Activated naive CD8-positive, alpha-beta T cell treated with anti-CD3 and anti-CD28 coated beads, Interleukin-2, amount 50 U/mL, for 24 hours (primary cell): Measurements from ENCODE around the gene TCEAL5.
"Not testable (repeated sequence)": the region's sequence is repeated elsewhere in the genome, so short reads cannot be mapped to it uniquely, and the experiment has no call there.

Experiments
- ATAC-seq: fragments of 150-1000 bp; cut with Tn5 transposase; one replicate; pipeline ENCODE4 v1.10.0; 2021
- DNase-seq: peaks from one replicate; pipeline ENCODE4 v3.0.0; 2021
- H3K27ac Mint-ChIP-seq: one replicate; pipeline ENCODE4 v1.8.0; 2021; ENCODE audit warnings: mild to moderate bottlenecking, mixed read lengths
- H3K27me3 Mint-ChIP-seq: one replicate; pipeline ENCODE4 v1.8.0; 2021; ENCODE audit warnings: mixed read lengths
- H3K36me3 Mint-ChIP-seq: one replicate; pipeline ENCODE4 v1.8.0; 2021; ENCODE audit warnings: low read depth, mixed read lengths
- H3K4me1 Mint-ChIP-seq: one replicate; pipeline ENCODE4 v1.8.0; 2021; ENCODE audit warnings: mixed read lengths
- H3K4me3 Mint-ChIP-seq: one replicate; pipeline ENCODE4 v1.8.0; 2021; ENCODE audit warnings: mild to moderate bottlenecking, moderate library complexity, mixed read lengths
- H3K9me3 Mint-ChIP-seq: one replicate; pipeline ENCODE4 v1.8.0; 2021; ENCODE audit warnings: mixed read lengths

Gene TCEAL5

GRCh38 chrX:103253608-103254007 lies 22.9 kb downstream of the TCEAL5 start:
- no peaks in the 10 kb centered on the region for H3K9me3 Mint-ChIP-seq
- DNase-seq (no peak), ATAC-seq (no peak)
- no peaks in the 10 kb centered on the region for H3K27me3 Mint-ChIP-seq
- H3K4me1 Mint-ChIP-seq: peaks cover 17% of the 10 kb centered on the region
- peaks cover 9% of the 10 kb centered on the region for H3K36me3 Mint-ChIP-seq
- peak overlapping the region; percentile 95 for H3K4me3 Mint-ChIP-seq
- peak overlapping the region; percentile 93 for H3K27ac Mint-ChIP-seq

- Mint-ChIP-seq H3K27ac (no peak overlapping the region), H3K36me3 (peaks cover 9% of the 10 kb centered on the region), H3K27me3 (no peaks in the 10 kb centered on the region), H3K4me3 (no peak overlapping the region), H3K9me3 (no peaks in the 10 kb centered on the region), H3K4me1 (peaks cover 17% of the 10 kb centered on the region)
- ATAC-seq (no peak), DNase-seq (no peak)
Measured at GRCh38 chrX:103250977-103251376, 25.6 kb downstream of the TCEAL5 start.

- no peaks in the 10 kb centered on the region for H3K27me3 Mint-ChIP-seq
- no peaks in the 10 kb centered on the region for H3K9me3 Mint-ChIP-seq
- ATAC-seq (no peak), DNase-seq (no peak)
- peaks cover 9% of the 10 kb centered on the region for H3K36me3 Mint-ChIP-seq
- H3K4me1 Mint-ChIP-seq: peaks cover 11% of the 10 kb centered on the region
- H3K27ac Mint-ChIP-seq: no peak overlapping the region
- no peak overlapping the region for H3K4me3 Mint-ChIP-seq
Measured at GRCh38 chrX:103249805-103250204, 26.7 kb downstream of the TCEAL5 start.

DNA sequence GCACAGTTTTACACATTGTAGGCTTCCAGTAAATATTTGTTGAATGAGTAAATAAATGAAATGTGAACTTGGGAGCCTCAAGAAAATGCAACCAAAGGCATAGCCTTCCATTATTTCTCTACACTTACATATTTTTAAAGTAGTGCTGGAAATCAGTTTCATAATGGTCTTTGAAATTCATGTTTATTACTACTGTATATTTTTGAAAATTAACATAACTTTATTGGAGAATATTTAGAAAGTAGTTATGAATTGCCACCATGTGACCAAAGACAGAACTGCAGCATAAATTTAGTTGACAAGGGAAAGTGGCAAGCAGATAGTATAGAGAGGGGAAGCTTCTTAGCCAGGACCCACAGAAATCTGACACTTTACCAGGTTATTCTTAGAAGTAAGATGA lies 28.0 kb downstream of the TCEAL5 start:
- Mint-ChIP-seq H3K27me3 (no peaks in the 10 kb centered on the region), H3K4me3 (no peak overlapping the region), H3K36me3 (peaks cover 6% of the 10 kb centered on the region), H3K4me1 (peaks cover 6% of the 10 kb centered on the region), H3K9me3 (no peaks in the 10 kb centered on the region), H3K27ac (no peak overlapping the region)
- no peak for DNase-seq
- ATAC-seq: no peak

DNA sequence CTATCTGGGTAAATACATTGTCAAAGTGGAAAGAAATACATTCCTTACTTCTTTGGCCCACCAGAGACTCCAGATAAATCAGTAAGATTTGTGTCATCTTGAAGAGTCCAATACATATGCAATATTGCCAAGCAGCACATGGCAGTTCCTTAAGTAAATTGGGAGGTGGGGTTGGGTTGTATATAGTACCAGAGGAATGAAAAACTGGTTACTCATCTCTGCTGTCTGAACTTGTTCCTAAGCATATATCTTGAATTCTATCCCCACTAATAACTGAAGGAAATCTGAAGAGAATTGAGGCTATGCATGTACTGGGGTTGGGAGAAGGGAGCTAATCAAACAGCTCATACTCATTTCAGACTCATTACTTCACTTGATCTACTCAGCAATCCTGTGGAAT lies 36.4 kb downstream of the TCEAL5 start:
- Mint-ChIP-seq H3K27me3 (no peaks in the 10 kb centered on the region), H3K9me3 (no peaks in the 10 kb centered on the region), H3K4me3 (no peak overlapping the region), H3K36me3 (no peaks in the 10 kb centered on the region), H3K27ac (no peak overlapping the region), H3K4me1 (no peaks in the 10 kb centered on the region)
- DNase-seq (no peak), ATAC-seq (no peak)

- Mint-ChIP-seq H3K27ac (no peak overlapping the region), H3K9me3 (no peaks in the 10 kb centered on the region), H3K4me3 (no peak overlapping the region), H3K27me3 (no peaks in the 10 kb centered on the region), H3K36me3 (no peaks in the 10 kb centered on the region), H3K4me1 (no peaks in the 10 kb centered on the region)
- DNase-seq: no peak
- ATAC-seq: no peak
Measured at GRCh38 chrX:103236296-103236695, 40.3 kb downstream of the TCEAL5 start.

- H3K4me1 Mint-ChIP-seq, ATAC-seq, H3K27me3 Mint-ChIP-seq, DNase-seq, H3K4me3 Mint-ChIP-seq, H3K27ac Mint-ChIP-seq, H3K9me3 Mint-ChIP-seq, H3K36me3 Mint-ChIP-seq: not testable (repeated sequence)
Measured at GRCh38 chrX:103235608-103236007, 40.9 kb downstream of the TCEAL5 start.

DNA sequence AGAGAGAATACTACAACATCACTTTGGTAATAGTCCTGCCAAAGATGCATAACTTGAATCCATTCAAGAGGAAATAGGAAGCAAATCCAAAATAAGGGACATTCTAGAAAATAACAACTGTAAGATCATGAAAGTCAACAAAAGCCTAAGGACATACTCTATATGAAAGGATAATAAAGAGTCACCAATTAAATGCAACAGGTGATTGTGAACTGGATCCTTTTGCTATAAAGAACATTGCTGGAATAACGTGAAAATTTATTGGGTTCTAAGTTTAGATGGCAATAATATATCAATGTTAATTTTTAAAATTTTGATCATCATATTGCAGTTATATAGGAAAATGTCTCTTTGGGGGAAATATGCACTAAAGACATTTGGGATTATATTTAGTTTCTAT lies 41.7 kb downstream of the TCEAL5 start:
- H3K36me3 Mint-ChIP-seq: no peaks in the 10 kb centered on the region
- ATAC-seq (no peak), DNase-seq (no peak)
- no peak overlapping the region for H3K4me3 Mint-ChIP-seq
- no peaks in the 10 kb centered on the region for H3K4me1 Mint-ChIP-seq
- no peaks in the 10 kb centered on the region for H3K9me3 Mint-ChIP-seq
- no peak overlapping the region for H3K27ac Mint-ChIP-seq
- H3K27me3 Mint-ChIP-seq: no peaks in the 10 kb centered on the region

GRCh38 chrX:103233263-103233662 lies 43.3 kb downstream of the TCEAL5 start:
- Mint-ChIP-seq H3K9me3 (no peaks in the 10 kb centered on the region), H3K27ac (no peak overlapping the region), H3K27me3 (no peaks in the 10 kb centered on the region), H3K4me3 (no peak overlapping the region), H3K36me3 (no peaks in the 10 kb centered on the region), H3K4me1 (no peaks in the 10 kb centered on the region)
- DNase-seq: no peak
- no peak for ATAC-seq

GRCh38 chrX:103225918-103226317 lies 50.6 kb downstream of the TCEAL5 start:
- H3K9me3 Mint-ChIP-seq: not testable (repeated sequence)

More at GRCh38 chrX:103225918-103226317, 50.6 kb downstream of the TCEAL5 start:
- not testable (repeated sequence) for H3K4me3 Mint-ChIP-seq, DNase-seq, ATAC-seq, H3K27ac Mint-ChIP-seq, H3K4me1 Mint-ChIP-seq, H3K36me3 Mint-ChIP-seq
- H3K27me3 Mint-ChIP-seq: peaks cover 24% of the 10 kb centered on the region
